Stimulated activated CD4-positive, alpha-beta T cell treated with anti-CD3 and anti-CD28 coated beads, Interleukin-2, amount 100 ng/mL, for 24 hours (primary cell): Measurements from ENCODE around the gene FGF19.

Source experiments
- DNase-seq, 2 donors: peaks; one replicate each; pipeline ENCODE4 v3.0.0-alpha.2; 2020

Gene FGF19

GRCh38 chr11:69667619-69668604 lies 35.9 kb downstream of the FGF19 start:
- DNase-seq: no peak

GRCh38 chr11:69666752-69667536 lies 36.9 kb downstream of the FGF19 start:
- DNase-seq: no peak

GRCh38 chr11:69666261-69666660 lies 37.6 kb downstream of the FGF19 start:
- DNase-seq: no peak

- no peak for DNase-seq
These were observed 38.2 kb downstream of the FGF19 start for GRCh38 chr11:69665669-69666068.

- DNase-seq: no peak
These were observed 38.9 kb downstream of the FGF19 start for GRCh38 chr11:69664901-69665300.

- no peak for DNase-seq
These were observed 39.6 kb downstream of the FGF19 start for GRCh38 chr11:69664103-69664775.

- DNase-seq: no peak
These were observed 40.5 kb downstream of the FGF19 start for GRCh38 chr11:69663326-69663725.

GRCh38 chr11:69662806-69663205 lies 41.0 kb downstream of the FGF19 start:
- DNase-seq: no peak

GRCh38 chr11:69662021-69662698 lies 41.7 kb downstream of the FGF19 start:
- DNase-seq: no peak

GRCh38 chr11:69661413-69661715 lies 42.5 kb downstream of the FGF19 start:
- no peak for DNase-seq

- DNase-seq: no peak
These were observed 43.8 kb downstream of the FGF19 start for GRCh38 chr11:69660001-69660500.

- no peak for DNase-seq
These were observed 44.2 kb downstream of the FGF19 start for GRCh38 chr11:69659591-69659990.

GRCh38 chr11:69658626-69659450 lies 45.0 kb downstream of the FGF19 start:
- no peak for DNase-seq

GRCh38 chr11:69657911-69658625 lies 45.8 kb downstream of the FGF19 start:
- DNase-seq: no peak

- DNase-seq: no peak
These were observed 46.3 kb downstream of the FGF19 start for GRCh38 chr11:69657456-69657910.

- DNase-seq: no peak
These were observed 47.0 kb downstream of the FGF19 start for GRCh38 chr11:69656536-69657455.

GRCh38 chr11:69655479-69656428 lies 48.1 kb downstream of the FGF19 start:
- no peak for DNase-seq

GRCh38 chr11:69654660-69655478 lies 49.0 kb downstream of the FGF19 start:
- no peak for DNase-seq
